K562 (cell line): ENCODE results near the gene RSPH3. TPM values are rescaled to one million over a fixed set of nuclear protein-coding genes. Genes with fewer than 3 reads are reported as not detected.
A peak's percentile ranks its signal among the peaks of the same experiment; 100 is the strongest.

Experiments
- ARID3A ChIP-seq: IDR thresholded peaks from 2 replicates; pipeline ENCODE4 v1.6.1; 2012; ENCODE audit warnings: low read depth, low read length, improper control_type of control experiment, borderline replicate concordance
- ATF3 ChIP-seq, 2 experiments: fragments of 450-650 bp in 1 of 2; sonication (generic) in 1 of 2; formaldehyde crosslinking in 1 of 2; IDR thresholded peaks in 1 of 2; conservative IDR thresholded peaks in 1 of 2; 2 replicates each; pipeline versions ENCODE4 v1.6.1 to v1.8.1; 2016 to 2023; ENCODE audit warnings: mild to moderate bottlenecking in 2 of 2, moderate library complexity in 2 of 2, inconsistent platforms in 1 of 2, missing genetic modification reagents in 1 of 2
- C11orf30 ChIP-seq: fragments of 450-650 bp; IDR thresholded peaks from 2 replicates; pipeline ENCODE4 v1.6.1; 2016; ENCODE audit warnings: low read depth, mild to moderate bottlenecking
- CC2D1A ChIP-seq: fragments of 450-650 bp; IDR thresholded peaks from 2 replicates; pipeline ENCODE4 v1.6.1; 2017; ENCODE audit warnings: mild to moderate bottlenecking
- ETS1 ChIP-seq: conservative IDR thresholded peaks from 2 replicates; pipeline ENCODE4 v1.6.1; 2011; ENCODE audit warnings: low read depth, mild to moderate bottlenecking, low read length; ENCODE audit not compliant: control insufficient read depth
- FOXJ3 ChIP-seq: sonication (generic); formaldehyde crosslinking; IDR thresholded peaks from 2 replicates; pipeline ENCODE4 v1.4.0; 2020; ENCODE audit warnings: mild to moderate bottlenecking, missing genetic modification reagents
- GABPB1 ChIP-seq: sonication (generic); formaldehyde crosslinking; IDR thresholded peaks from 2 replicates; pipeline ENCODE4 v1.8.0; 2022; ENCODE audit warnings: mild to moderate bottlenecking, missing genetic modification reagents
- L3MBTL2 ChIP-seq: fragments of 450-650 bp; IDR thresholded peaks from 2 replicates; pipeline ENCODE4 v1.6.1; 2016; ENCODE audit warnings: mild to moderate bottlenecking, moderate library complexity
- MED1 ChIP-seq: sonication (generic); formaldehyde crosslinking; IDR thresholded peaks from 2 replicates; pipeline ENCODE4 v1.8.1; 2023; ENCODE audit warnings: missing genetic modification reagents, borderline replicate concordance
- MXI1 ChIP-seq: IDR thresholded peaks from 2 replicates; pipeline ENCODE4 v1.6.1; 2011; ENCODE audit warnings: low read depth, mild to moderate bottlenecking, improper control_type of control experiment, low read length
- RERE ChIP-seq: sonication (generic); formaldehyde crosslinking; IDR thresholded peaks from 2 replicates; pipeline ENCODE4 v1.8.0; 2023; ENCODE audit warnings: missing genetic modification reagents, mild to moderate bottlenecking, borderline replicate concordance
- RFX7 ChIP-seq: fragments of 250-450 bp; sonication (Bioruptor Pico); IDR thresholded peaks from 2 replicates; pipeline ENCODE4 v1.5.1; 2021; ENCODE audit warnings: mild to moderate bottlenecking
- SLC30A9 ChIP-seq: fragments of 250-450 bp; sonication (Bioruptor Pico); IDR thresholded peaks from 2 replicates; pipeline ENCODE4 v1.8.0; 2022; ENCODE audit warnings: mild to moderate bottlenecking, moderate library complexity
- THAP7 ChIP-seq: fragments of 250-450 bp; sonication (Bioruptor Pico); IDR thresholded peaks from 2 replicates; pipeline ENCODE4 v1.5.0; 2021
- ZNF143 ChIP-seq: sonication (generic); formaldehyde crosslinking; IDR thresholded peaks from 2 replicates; pipeline ENCODE4 v1.9.0; 2022; ENCODE audit warnings: mild to moderate bottlenecking, missing genetic modification reagents
- ZNF384 ChIP-seq: IDR thresholded peaks from 2 replicates; pipeline ENCODE4 v1.6.1; 2012; ENCODE audit warnings: low read depth, low read length, improper control_type of control experiment
- polyA plus RNA-seq, 8 experiments: library from polyadenylated mRNA; depleted of rRNA in 4 of 8; stranded (reverse) in 5 of 8; unstranded in 3 of 8; fragments of >200 nt; fragmentation: Nextera tagmentation in 2 of 8; fragmentation: Illumina TruSeq in 1 of 8; extraction: Ambion mirVana in 2 of 8; extraction: Trizol in 1 of 8; gene quantifications; 2 replicates each; pipeline versions ENCODE4 v1.2.1 to v1.2.3, GENCODE V29; 2011 to 2014; ENCODE audit warnings: inconsistent platforms in 1 of 8, missing spikeins in 1 of 8
- total RNA-seq, 7 experiments: library from RNA; depleted of rRNA in 6 of 7; stranded (reverse); fragments of >200 nt in 6 of 7; fragmentation: Illumina TruSeq in 2 of 7; extraction: Trizol in 2 of 7; gene quantifications; 2 replicates each; pipeline versions ENCODE4 v1.2.1 to v1.2.3, GENCODE V29; 2011 to 2021; ENCODE audit warnings: low replicate concordance in 1 of 7

Gene RSPH3
- total and polyA plus RNA-seq, 9 of the 15 experiments (the other 6 are each of a cell fraction or from before 2014, with no cell fraction given), result 0.52 to 2.9 (median 1.5) TPM

- TF ChIP-seq ETS1 (0 out of 2 replicates have a peak, but pooled peaks have one; percentile 25), ZNF143 (CRISPR knock-in tag) (no peak), FOXJ3 (no peak), GABPB1 (CRISPR knock-in tag) (peak; percentile 99), C11orf30 (peak; percentile 55; the same call in 1 of the 2 replicates), RFX7 (no peak), THAP7 (CRISPR knock-in tag) (no peak), CC2D1A (no peak), RERE (CRISPR knock-in tag) (no peak), SLC30A9 (CRISPR knock-in tag) (no peak), ARID3A (no peak), ZNF384 (no peak; the same call in 1 of the 2 replicates), MXI1 (peak; percentile 68), L3MBTL2 (peak; percentile 98), ATF3 (IDR thresholded peaks at IDR 0.05) (peak; percentile 48; the same call in 1 of the 2 replicates), ATF3 (CRISPR knock-in tag; conservative IDR thresholded peaks at IDR 0.05) (no peak), MED1 (no peak)
These were observed at the start of gene RSPH3 (continued) for GRCh38 chr6:158999666-159000403.
